GM18951 (cell line): ENCODE results near the gene BICDL2.

Experiments
- POLR2A ChIP-seq: IDR thresholded peaks from 4 replicates; pipeline ENCODE4 v1.6.1; 2011; ENCODE audit warnings: mild to moderate bottlenecking; ENCODE audit not compliant: insufficient read length, insufficient read depth; ENCODE audit errors: extremely low read depth
- in situ Hi-C: fragments of 300-500 bp; cut with MboI; formaldehyde crosslinking; loops from one replicate; pipeline ENCODE4 v1.12.0; 2022; ENCODE audit warnings: low sequenced_read_pairs, mixed read lengths, inconsistent platforms; ENCODE audit not compliant: unreplicated experiment

The BICDL2 gene

DNA sequence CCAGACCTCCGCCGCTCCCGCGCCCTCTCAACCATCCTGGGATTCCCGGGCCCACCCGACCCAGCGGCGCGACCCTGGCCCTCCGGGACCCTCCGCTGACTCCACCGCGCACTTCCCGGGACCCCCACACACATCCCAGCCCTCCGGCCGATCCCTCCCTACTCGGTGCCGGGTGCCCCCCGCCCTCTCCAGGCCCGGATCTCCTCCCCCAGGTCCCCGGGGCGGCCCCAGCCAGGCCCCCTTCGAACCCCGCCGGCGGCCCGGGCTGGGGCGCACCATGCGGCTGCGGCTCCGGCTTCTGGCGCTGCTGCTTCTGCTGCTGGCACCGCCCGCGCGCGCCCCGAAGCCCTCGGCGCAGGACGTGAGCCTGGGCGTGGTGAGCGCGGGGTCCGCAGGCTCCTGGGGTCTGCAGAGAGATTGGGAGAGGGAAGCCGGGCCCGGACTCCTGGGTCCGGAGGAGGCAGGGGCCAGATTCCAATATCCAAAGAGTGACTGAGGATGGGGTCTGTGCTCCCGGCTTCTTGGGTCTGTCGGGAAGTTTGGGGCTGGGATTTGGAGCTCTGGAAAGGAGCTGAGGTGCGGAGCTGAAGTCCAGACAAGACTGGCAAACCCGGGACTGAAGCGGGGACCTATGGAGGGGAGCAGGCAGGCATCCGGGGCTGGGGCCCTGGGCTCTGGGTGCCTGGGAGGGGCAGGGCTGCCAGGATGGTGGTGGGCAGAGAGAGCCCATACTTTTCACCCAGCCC is 10.1 kb upstream of the BICDL2 start:
- TF ChIP-seq POLR2A, result no peak
- in situ Hi-C loops, result no loop called here

DNA sequence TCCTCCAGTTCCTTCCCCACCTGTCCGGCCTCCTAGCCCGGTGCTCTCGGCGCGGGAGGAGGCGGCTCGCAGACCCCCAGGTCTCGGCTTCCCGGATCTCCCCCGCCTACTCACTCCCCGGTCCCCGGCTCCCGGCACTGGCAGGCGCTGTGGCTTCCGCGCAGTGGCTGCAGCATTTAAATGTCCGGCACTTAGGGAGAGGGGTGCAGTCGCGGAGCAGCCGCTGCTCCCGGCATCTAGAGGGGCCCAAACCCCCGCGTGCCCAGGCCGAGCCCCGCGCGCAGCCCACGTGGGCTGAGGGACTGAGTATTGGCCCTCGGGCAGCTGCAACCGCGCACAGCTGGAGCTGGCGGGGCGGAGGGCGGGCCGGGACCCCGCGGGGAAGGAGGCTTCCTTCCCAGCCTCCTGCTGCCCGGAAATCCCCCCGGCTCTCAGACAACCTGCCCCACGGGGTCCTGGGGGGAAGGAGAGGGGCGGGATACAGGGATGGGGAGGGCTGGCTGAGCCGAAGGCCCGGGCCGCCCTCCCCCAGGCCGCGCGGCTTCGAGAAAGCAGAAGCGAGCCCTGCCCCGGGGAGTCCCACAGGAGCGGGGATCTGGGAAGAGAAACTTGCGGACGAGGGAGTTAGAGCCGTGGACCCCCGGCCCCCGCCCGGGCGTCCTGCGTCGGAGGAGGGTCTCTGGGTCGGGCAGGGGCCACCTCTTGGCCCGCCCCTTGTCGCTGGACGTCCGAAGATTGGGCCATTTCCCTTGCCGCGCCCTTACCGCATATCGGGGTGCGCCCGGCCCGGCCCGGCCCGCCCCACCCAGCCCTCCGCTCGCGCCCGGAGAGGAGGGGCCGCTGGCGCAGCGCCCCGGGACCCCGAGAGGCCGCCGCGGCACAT is 9.3 kb upstream of the BICDL2 start, which contains the start of gene MMP25:
TSS of gene MMP25 (plus strand) at position 804 of the 883 bp plus-strand sequence. CDS start 357 bp downstream, outside the sequence.
- TF ChIP-seq POLR2A, result no peak
- in situ Hi-C loops, result no loop called here

DNA sequence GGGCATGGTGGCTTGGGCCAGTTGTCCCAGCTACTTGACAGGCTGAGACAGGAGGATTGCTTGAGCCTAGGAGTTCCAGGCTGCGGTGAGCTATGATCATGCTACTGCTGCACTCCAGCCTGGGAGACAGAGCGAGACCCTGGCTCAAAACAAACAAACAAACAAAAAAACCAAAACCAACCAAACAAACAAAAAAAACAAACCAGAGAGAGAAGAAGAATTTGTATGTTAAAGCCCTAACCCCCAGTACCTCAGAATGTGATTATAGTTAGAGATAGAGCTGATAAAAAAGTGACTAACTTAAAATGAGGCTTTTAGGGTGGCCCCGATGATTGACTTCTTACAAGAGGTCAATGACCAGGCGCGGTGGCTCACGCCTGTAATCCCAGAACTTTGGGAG is 8.0 kb upstream of the BICDL2 start:
- in situ Hi-C loops, result no loop called here
- TF ChIP-seq POLR2A, result no peak

DNA sequence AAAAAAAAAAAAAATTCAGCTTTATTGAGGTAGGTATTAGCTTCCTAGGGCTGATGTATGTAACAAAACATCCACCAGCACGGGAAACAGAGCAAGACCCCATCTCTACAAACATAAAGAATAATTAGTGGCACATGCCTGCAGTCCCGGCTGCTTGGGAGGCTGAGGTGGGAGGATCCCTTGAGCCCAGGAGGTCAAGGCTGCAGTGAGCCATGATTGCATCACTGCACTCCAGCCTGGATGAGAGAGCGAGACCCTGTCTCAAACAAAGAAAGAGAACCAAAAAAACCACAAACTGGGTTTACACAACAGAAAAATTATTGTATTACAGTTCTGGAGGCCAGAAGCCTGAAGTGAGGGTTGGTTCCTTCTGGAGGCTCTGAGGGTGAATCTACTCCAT is 5.6 kb upstream of the BICDL2 start:
- in situ Hi-C loops, result no loop called here
- TF ChIP-seq POLR2A, result no peak

DNA sequence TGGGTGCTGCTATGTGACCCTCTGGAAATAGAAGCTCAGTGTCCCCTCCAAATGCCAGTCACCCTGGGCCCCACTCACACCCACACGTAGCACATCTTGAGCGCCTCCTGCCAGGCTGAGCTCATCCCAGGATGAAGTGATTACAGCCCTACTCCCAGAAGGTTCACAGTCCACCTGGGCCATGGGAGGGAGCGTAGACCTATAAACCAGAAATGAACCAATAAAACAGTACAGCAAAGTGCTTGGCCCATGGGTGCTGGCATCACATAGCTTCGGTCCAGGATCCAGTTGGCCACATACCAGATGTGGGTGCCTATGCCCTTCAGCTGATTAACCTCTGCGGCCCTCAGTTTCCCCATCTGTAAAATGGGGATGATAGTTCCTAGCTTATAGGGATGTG is 2.2 kb upstream of the BICDL2 start:
- TF ChIP-seq POLR2A, result no peak

DNA sequence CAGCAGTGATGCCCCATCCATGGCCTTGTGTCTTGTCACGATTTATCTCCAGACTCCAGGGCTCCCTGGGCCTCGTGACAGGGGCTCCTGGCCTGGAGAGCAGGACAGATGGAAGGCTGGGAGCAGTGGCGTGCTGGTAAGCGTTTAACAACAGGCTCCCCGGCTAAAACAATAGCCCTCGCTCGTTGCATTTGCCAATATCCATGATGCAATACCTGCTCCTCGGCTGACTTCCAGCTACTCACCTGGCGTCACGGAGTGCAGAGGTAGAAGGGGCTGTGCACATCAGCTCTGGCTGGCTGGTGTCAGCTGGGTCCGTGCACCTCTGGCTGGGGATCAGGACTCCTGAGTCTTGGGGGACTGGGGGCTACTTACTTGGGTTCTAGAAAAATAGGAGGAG is 1.5 kb upstream of the BICDL2 start:
- TF ChIP-seq POLR2A, result no peak
- in situ Hi-C loops, result no loop called here

More for the DNA sequence above, 2.2 kb upstream of the BICDL2 start:
- in situ Hi-C loops, result no loop called here

DNA sequence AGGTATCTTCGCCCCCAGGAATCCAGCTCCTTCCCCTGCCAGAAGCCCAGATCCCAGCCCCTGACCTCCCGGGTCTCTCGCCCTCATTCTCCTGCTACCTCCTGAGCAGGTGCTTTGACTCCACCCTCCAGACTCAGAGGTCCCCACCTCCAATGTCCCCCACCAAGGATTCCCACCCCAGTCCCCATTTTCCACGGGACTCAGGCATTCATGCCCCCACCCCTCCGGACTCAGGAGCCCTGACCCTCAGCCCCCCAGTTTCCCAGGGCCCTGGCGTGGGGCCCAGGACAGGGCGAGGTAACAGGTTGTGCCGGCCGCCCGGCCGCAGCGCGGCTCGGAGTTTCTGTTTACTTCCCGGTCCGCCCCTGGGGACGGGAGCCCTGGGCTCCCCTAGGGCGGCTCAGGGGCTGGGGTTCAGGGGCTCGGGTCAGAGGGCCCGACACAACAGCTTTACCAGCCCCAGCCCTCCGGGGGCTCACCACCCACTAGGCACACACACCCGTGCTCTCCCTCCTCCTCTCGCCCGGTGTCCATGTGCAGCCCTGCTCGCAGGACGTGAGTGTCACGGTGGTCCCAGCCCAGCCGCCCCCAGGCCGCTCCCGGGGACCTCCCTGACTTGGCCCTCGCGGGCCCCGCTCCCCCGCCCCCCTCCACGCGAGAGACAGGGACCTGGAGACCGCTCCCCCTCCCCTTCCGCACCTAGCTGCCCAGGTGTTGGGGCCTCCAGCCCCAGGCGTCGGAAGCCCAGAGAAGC is 595 bp downstream of the BICDL2 start:
- TF ChIP-seq POLR2A, result no peak
- in situ Hi-C loops, result no loop called here

DNA sequence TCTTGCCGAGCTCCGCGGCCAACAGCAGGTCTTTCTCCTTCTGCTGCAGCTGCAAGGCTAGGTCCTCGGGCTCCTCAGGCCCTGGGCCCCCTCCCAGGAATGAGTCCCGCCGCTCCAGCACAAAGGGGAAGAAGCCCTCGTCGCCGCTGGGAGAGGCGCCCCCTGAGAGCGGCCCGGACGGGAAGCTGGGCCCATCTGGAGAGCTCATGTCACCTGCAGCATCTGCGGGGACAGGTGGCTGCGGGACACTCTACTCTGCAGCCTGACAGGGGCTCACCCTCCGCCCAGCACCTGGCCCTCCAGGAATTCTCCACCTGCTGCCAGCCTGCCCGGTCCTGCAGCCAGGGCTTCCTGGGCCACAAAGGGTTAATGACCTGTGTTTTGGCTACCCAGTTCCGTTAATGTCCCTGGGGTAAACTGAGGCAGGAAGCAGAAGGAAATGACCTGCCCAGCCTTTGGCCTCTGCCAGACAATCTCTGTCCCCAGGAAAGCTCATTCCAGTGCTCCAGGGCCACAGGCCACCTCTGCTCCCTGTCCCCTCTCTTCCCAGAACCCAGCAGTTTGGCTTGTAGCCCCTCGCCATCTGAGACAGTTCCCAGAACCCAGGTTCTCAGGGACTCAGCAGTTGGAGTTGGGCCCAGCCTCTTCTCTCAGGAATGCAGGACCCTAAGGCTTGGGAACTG is 1.3 kb downstream of the BICDL2 start:
- no peak for TF ChIP-seq POLR2A
- in situ Hi-C loops, result no loop called here

DNA sequence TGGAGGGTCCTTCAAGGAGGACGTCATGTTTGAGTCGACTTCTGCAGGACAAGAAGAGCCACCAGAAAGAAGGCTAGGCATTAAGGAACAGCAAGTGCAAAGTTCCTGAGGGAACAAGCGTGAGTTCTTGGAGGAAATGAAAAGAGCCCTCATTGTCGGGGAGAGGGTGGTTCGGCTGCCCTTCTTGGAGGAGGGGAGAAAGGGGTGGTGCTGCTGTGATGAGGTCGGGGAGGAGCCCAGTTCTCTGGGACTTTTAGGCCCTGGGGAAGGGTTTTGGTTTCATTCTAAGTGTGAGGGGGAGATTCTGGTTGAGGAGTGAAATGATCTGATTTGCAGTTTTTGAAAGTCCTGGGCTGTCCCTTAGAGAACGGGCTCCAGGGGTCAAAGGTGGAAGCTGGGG is 4.1 kb downstream of the BICDL2 start:
- in situ Hi-C loops, result no loop called here
- TF ChIP-seq POLR2A, result no peak

DNA sequence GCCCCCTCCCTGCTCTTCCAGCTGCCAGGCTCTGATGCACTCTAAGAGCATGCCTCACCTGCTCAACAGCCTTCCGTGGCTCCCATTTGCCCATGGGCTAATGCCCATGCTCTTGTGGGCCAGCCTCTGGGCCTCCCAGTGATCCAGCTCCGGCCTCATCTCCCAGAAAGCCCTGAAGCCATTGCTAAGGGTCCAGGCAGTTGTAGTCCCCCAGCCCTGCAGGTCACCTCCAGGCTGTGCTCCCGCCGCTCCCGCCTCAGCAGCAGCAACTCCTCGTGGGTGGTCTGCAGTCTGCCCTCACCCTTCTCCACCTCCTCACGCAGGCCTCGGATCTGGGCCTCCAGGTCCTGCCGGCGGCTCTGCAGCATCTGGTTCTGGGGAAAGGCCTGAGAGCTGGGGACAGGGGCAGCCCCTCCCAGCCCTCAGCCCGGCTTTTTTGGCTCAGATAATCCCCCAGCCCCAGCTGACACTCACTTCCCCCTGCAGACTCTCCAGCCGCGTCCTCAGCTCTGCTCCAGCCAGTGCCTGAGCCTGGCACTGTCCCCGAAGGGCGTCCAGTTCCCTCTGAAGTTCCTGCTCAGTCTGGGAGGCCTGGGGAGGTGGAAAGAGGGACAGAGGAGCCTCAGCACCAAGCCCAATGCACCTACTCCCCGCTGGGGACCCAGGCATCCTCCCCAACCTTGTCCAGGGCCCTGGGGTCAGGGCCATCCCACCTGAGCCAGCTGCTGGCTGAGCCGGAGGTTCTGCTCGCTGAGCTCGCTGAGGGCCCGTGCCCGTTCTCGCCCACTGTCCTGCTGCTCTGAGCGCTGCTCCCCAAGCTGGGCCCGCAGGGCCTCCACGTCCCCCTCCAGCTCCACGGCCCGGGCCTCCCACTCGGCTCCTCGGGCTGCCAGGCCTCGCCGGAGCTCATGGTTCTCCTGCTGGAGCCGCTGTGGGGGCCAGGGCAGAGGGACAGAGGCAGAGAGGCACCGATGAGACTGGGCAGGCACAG is 6.2 kb downstream of the BICDL2 start:
- in situ Hi-C loops, result no loop called here
- no peak for TF ChIP-seq POLR2A

DNA sequence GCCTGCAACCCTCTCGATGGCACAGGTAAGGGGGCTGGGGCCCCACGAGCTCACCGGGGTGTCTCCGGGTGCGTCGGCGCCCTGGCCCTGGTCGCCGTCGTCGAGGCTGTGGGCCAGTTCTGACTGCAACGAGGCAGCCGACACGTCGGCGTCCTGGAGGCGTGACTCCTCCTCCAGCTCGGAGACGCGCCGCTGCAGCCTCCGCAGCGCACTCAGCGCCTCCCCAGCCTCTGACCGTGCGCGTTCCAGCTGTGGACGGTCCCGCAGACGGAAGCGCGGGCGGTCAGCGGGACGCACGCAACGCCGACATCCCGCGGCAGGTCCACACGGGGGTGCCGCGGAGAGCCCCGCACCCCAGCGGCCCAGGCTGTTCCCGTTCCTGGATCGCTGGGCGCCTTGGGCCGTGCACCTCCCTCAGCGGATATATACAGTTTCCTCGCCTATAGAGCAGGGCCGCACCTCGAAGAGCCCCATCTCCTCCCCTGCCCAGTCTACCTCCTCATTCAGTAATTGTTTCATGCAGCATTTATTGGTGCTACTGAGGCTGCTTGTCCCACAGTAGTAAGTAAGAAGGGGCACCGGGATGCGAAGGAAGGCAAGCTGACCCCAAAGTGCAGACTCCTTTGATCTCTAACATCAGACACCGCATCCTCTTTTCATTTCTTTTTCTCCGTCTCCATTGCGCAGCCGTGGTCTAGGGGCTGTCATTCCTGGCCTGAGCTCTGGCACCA is 7.1 kb downstream of the BICDL2 start:
- no peak for TF ChIP-seq POLR2A
- in situ Hi-C loops, result no loop called here
